Stimulated activated CD8-positive, alpha-beta memory T cell treated with anti-CD3 and anti-CD28 coated beads, Interleukin-12 subunit alpha, Interleukin-12 subunit beta, amount 100 ng/mL, for 24 hours (primary cell): Measurements from ENCODE around the gene DPP9.

Experiments used
- DNase-seq: peaks from one replicate; pipeline ENCODE4 v3.0.0-alpha.2; 2020; ENCODE audit errors: extremely low read depth

DPP9 gene

DNA sequence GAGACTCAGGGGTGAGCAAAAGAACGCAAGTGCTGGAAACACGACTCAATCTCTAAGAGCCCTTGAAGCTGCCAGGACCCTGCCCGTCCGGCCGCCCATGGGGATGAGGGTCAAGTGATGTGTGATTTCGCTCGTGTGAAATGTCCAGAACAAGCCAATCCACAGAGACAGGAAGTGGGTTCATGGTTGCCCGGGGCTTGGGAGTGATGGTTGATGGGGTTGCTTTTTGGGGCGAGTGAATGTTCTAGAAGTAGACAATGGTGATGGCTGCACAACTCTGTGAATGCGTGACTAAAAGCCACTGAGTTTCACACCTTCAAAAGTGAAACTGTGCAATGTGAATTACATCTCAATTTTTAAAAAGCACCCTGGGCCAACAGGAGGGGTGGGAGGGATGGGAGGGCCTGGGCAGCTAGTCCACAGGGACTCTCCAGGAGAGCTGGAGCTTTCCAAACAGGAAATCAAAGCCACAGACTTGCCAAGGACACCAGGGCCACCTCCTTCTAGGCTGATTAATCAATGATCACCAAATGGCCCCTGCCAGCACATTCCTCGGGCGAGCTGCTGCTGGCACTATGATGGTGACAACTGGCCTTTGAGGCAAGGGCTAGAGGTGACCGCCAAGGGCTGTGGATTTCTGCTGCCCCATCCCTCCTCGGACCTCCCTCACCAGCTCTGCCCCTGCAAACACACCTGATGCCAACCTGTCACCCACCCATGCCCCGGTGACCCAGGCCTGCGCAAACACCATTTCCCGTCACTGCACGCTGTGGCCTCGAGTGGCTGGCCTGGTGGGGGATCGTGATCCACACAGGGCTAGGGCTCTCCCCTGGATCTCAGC, 14.0 kb downstream of the DPP9 start:
- no peak for DNase-seq

DNA sequence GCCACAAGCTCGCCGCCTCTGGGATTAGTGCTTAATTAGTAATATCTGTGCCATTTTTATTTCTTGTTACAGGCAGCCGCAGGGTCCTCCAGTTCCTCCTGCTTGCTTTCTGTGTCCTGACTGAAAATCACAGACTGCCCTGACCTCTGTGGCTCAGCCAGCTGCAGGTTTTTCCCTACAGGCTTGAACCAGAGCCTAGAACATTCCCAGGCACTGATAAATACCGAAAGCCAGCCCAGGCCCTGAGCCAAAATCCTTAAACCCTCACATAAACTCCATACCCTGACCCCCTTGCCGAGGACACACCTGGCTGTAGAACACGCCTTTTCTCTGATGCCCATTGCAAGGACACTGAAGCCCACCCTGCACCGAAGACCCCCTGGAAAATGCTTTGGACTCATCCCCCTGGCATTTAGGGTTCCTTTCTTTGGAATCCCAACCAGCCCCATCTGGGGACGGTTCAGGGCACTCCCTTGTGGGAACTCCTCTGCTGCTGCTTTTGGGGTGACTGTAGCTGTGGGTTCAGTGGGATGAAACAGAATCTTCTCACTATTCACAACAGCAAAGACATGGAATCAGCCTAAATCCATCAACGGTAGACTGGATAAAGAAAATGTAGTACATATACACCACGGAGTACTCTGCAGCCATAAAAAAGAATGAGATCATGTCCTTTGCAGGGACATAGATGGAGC, 15.5 kb downstream of the DPP9 start:
- no peak for DNase-seq

DNA sequence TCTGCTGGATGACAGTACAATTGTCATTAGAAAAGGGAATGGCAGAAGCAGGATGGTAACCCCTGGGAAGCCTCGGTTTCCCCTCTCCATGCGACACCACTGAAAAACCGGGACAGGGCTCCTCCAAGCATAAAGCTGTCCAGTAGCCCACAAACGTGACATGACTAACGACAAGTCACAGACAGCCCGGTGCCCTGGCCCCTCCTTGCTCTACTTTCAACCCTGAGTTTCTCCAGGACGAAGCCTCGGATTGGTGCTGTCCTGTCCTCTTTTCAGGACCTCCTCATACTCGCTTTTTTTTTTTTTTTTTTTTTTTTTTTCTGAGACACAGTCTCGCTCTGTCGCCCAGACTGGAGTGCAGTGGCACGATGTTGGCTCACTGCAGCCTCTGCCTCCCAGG, 16.3 kb downstream of the DPP9 start:
- no peak for DNase-seq

DNA sequence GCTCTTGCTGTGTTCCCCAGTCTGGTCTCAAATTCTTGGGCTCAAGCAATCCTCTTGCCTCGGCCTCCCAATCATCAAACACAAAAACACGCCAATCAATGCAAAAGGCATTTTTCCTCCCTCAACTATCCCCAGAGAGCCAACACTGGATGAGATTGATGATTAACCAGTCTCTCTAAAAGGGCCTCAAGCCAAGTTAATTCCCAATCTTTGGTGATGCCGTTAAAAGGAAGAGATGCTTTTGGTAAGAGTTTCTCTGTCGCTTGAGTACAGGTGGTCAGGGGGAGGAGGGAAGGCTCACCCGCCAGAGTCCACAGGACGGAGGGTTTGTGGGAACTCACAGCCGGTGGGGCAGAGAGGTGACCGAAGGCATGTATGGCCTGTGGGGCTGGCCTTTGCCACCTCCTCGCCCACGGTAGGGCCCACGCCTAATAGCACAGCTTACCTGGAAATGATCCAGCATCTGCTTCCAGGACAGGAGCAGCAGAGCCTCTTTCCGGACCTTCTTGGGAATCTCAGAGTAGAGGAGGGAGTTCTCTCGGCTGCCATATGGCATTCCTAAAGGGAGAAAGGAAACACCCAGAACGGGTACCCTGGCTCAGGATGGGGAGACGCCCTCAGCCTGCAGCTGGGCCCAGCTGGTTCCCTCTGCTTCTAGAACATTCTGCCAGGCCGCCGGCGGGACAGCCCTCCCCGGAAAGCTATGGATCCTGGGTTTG, 18.1 kb downstream of the DPP9 start:
- DNase-seq: no peak

DNA sequence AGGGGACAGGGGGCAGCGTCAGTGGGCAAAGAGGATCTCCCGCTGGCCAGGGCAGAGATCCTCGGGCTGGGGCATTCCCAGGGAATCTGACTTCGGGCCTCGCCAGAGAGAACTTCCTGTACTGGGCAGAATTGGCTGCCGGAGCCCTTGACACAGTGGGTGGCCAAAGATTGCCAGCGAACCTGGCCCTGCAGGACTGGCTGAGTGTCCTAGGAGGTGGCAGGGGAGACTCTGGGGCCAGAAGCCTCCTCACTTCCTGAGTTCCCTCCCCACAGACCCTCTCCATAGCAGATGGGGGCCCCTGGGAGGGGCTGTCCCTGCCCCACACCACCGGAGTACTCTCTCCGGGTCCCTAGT, 19.3 kb downstream of the DPP9 start:
- no peak for DNase-seq

DNA sequence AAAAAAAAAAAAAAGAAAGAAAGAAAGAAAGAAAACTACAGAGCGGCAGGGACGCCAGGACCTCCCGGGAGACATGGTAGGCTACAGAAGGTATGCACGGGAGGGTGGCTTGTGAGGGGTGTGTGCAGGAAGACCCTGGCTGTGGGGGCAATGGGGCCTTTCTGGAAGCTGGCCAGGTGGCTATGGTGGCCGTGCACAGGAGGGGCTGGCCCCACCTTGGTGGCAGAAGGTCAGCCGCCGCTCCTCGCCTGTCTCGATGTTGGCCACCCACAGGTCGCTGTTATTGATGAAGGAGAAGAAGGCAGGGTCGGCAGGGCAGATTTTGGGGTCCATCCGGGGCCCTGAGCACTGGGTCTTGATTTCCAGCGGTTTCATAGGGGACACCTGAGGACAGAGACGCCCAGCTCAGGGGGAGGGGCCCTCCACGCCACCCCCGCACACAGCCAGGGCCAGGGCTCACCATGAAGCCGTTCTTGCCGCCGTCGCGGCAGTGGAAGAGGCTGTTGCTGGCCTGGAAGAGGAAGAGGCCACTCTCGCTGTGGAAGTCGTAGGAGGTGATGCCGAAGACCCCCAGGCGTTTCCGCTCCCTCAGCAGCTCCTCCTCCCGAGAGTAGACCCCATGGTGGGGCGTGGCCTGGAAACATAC, 19.8 kb downstream of the DPP9 start:
- no peak for DNase-seq

DNA sequence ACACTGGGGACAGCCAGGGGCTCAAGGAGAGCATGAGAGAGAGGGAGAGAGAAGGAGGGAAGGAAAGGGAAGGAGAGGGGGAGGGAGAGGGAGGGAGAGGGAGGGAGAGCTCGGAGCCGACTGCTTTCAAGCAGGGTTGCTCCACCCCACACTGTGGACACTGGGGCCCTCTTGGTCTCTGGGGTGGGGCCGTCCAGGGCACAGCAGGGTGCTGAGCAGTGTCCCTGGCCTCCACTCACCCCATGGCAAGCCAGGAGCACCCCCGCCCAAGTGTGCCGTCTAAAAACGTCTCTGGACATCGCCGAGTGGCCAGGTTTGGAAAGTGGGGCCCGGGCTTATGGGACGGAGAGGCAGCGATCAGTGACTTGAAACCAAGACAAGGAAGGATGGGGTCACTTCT, 20.9 kb downstream of the DPP9 start:
- no peak for DNase-seq

DNA sequence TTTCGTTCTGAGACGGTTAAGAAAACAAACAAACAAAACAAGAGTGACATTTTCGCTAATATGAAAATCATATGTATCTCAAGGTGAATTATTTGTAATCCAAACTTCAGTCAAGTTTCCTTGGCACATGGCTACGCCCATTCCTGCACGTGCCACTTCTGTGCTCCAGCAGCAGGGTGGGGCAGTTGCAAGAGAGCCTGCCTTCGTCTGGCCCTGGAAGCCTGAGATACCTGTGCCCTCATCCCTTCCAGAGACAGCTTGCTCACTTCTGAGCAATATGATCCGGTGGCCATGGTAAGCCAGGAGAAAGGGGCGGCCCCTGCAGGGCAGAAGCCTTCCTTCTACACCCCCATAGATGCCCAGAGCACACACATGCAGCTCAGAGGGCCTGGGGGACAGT, 22.1 kb downstream of the DPP9 start:
- no peak for DNase-seq

DNA sequence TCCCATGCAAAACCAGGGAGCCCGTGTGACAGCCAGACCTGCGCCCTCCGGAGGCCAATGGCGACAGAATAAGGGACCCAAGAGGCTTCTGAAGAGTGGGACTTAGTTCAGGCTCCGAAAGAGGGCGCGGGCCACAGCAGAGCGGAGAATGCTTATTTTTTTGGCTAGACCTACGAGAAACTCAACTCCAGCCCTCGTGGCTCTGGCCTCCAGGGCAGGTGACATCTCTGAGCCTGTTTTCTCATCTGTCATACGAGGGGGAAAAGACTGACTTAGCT, 23.0 kb downstream of the DPP9 start:
- DNase-seq: no peak

DNA sequence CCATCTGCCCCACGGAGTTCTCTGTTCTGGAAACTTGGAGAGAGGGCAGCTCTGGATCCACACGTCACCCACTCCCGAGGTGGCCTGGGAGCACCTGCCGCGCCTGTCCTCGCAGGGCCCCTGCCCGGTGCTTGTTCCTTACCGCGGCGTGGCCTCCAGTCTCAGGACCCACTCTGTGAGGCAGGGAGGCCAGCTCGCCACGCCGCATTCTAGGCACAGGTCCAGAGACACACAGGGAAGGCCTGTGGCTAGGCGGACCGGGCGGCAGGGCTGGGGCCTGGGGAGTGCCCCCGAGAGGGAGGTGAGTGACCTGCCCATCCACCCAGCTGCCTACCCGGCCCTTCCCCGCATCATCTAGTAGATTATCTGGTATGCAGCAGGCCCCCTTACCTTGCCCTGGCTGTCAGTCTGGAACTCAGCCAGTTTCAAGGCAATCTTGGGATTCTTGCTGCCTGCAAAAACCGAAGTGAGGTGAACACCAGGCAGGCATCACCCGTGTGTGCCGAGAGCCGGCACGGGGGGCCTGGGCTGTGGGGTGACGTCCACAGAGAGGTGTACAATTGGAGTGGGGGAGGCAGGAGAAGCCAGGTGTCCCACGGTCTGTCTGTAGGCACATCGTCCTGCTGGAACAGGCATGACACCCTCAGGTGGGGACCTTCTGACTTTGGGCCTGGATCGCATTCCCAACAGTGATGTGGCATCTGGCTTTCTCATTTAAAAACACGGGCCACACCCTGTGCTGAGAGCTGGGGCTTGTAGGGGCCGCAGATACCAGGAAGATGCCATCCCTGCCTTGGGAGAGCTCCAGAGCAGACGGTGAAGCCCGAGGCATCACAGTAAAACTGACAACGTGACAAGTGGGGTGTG, 23.6 kb downstream of the DPP9 start:
- DNase-seq: no peak

DNA sequence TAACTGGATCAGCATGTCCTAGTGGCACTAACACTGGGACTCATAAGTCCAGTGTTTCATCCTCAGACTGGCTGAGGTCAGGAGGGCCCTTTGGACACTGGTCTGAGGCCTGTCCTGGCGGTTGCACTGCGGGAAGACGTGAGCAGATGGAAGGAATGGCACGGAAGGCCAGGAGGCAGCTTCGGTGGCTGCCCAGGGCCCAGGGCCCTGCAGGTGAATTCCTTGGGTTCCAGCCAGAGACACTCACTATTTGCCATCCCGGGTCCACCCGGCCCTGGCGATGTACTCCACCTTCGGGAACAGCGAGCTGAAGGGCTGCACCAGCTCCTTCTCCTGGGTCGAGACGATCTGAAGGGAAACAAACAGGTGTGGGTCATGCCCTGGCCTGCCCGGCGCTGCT, 26.3 kb downstream of the DPP9 start:
- no peak for DNase-seq

DNA sequence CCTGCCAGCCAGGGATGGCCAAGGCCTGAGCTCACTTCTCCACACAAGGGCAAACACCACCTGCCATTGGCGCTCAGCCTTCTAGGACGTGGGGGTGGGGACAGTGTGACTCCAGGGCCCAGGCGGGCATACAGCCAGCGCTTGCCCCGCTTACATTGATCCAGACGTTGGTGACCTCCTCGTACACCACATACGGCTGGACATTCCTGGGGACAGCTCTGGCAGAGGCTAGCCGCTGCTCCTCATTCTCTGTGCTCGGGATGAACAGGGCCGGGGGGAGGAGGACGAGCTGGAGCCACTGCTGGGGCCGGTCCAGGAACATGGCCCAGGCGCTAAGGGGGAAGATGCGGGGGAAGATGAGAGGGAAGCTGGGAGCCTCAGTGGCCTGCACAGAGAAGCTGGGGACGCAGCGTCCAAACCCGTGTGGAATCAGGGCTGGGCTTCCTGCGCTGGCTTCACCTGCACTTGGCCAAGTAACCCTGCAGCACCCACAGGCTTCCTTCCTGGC, 28.4 kb downstream of the DPP9 start:
- no peak for DNase-seq

DNA sequence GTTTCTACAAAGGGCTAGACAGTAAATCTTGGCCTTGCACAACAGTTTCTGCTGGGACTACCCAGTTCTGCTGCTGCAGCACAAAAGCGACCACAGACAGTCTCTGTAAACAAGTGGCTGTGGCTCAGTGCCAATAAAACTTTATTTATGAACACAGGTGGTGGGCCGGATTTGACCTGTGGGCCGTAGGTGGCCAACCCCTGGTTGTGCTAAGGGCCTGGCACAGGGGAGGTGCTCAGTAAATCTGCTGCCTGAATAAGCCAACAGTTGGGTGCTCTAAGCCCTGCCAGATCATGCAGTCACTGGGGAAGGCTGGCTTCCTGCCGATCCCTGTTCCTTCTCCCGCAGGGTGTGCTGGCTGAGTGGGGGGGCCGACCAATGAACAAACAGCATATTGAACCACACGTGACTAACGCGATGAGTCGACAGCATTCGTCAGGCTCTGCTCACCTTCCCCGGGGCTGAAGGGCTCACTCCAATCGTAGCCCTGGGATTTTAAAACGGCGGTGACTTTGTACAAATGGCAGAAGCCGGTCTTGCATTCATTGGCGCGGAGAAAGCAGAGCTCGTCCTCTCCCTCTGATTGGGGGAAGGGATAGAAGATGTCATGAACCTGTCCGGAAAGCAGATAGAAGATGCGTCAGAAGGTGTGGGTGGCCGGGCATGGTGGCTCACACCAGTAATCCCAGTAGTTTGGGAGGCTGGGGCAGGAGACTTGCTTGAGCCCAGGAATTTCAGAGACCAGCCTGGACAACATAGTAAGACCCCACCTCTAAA, 29.2 kb downstream of the DPP9 start:
- DNase-seq: no peak

DNA sequence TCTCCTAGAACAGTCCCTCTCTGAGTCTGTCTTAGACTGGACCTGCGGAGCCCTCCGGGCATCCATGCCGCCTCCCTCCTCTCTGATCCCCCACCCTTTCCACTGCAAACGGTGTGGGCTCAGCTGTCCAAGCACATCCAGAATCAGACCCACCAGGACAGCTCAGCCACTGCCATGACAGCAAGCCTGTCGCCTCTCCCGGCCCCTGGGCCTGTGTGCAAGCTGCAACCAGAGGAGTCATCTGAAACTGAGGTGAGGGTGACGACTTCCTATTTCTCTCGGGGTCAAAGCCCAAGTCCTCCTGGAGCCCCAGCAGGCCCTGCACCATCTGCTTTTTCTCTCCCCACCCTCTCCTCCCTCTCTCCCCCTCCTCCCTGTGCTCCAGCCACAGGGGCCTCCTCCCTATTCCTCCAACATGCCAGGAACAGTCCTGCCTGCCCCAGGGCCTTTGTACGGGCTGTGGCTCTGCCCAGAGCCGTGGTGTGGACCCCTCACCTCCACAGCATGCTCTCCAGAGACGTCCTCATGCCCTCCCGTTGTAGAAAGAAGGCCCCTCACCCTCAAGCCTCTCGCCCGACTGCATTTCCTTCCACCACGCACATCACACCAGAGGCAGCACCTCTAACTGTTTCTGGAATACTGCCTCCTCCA, 30.0 kb downstream of the DPP9 start:
- no peak for DNase-seq

DNA sequence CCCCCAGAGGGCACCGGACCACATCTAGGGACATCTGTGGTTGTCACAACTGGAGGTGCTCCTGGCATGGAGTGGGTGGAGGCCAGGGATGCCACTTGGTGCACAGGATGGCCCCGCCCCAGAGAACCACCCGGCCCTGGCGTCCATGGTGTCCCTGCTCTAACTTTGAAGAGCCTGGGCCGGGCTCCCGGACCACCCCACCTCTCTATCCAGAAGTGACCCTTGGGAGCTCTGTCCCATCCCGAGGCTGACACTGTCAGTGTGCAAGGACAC, 30.6 kb downstream of the DPP9 start:
- DNase-seq: no peak

DNA sequence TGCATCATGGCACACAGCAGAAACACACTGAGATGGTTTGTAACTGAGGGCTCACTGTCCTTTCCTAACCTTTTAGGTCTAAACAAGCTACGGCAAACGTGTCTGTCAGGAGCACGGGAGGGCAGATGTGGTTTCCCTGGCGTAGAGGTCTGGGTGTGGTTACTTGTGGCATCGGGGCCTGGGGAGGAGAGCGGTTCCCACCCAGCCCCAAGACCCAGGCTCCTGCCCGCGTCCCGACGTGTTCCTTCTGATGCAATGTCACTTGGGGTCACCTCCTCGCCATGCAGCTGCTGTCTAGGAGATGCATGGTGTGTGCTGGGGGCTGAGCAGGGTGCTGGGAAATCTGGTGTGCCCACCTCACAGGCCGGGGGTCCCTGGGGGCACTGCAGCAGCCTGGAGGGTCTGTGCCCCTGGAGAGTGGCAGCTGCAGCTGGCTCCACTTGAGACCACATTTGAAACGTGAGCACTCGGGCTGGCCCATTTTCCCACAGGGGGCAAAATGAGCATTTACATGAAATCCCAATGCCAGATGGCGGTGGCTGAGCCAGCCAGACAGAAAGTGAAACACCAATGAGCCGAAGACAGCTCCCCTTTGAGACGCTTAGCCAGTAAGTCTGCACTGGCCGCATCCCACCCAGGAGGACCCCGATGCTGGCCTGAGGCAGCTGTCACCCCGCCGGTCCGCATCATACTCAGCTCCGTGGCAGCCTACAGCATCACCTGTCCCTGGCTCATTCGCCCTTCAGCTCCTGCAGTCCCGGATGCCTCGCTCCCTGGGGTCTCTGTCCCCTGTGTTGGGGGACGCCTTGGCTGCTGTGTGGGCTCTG, 31.2 kb downstream of the DPP9 start:
- DNase-seq: no peak

DNA sequence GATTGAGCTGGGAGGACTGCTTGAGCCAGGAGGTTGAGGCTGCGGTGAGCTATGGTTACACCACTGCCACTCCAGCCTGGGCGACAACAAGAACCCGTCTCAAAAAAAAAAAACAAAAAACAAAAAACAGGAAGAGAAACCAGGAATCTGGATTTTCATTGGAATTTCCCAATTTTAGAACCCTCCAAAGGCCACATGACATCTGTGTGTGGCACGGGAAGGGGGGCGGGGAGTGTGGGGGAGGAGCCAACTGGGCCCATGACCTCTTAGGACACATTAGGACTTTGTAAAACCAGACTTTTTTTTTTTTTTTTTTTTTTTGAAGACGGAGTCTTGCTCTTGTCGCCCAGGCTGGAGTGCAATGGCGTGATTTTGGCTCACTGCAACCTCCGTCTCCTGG, 32.3 kb downstream of the DPP9 start:
- DNase-seq: no peak

DNA sequence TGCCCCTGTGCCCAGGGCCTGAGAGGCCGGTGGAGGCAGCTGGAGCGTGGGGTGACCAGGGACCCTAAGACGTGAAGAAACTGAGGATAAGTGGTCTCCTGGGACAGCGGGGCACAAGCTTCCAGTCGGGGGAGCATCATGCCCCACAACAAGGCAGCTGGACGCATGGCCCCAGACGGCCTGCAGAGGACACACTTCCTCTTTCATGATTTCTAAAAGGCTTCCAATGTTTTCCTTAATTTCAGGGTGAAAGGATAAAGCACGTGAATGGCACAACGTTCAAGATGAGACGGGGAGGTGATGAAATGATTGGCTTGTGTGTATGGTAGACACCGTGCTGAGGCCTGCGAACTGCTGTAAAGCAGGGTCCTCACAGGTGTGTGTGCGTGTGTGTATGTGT, 33.3 kb downstream of the DPP9 start:
- no peak for DNase-seq

DNA sequence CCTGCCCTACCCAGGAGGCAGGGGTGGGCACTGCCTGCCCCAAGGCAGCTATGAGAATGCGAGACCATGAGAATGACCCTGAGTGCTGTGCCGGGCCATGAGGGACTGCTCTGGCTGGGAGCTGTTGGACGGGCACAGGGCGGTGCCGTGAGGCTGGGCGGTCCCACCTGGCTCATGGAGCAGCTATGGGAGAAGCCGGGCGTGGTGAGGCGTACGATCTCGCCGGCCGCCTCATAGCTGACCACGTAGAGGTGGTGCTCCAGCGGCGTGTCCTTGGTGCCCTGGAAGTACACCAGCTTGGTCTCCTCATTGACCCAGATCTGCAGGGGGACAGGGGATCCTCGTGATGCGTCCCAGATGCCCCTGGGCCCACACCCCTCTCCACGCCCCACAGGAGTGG, 34.2 kb downstream of the DPP9 start:
- DNase-seq: no peak

DNA sequence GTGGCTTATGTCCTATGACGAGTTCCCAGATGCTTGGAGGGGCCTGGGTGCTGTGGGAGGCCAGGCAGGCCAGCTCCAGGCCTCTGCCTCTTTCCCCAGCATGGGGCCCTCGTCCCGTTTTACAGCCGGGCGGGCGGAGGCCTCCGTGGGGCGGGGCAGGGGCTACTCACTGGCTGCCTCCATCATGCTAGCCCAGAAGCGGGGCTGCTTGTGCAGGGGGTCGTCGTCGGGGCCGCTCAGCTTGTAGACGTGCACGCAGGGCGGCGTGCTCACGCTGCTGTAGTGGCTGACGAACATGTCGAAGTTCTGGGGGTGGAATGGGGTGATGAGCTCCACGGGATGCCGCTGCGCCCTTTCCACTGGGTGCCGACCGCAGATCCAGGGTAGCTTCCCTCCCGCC, 35.1 kb downstream of the DPP9 start:
- no peak for DNase-seq
